IMR-90 (cell line): ENCODE measurements around the gene KIAA1328. TPM values are rescaled to one million over a fixed set of nuclear protein-coding genes. Genes with fewer than 3 reads are reported as not detected.

Source experiments
- ATAC-seq: fragments of 200-7000 bp; cut with Tn5 transposase; 2 replicates; pipeline ENCODE4 v1.9.1; 2020; ENCODE audit warnings: low read depth, mild to moderate bottlenecking, moderate library complexity
- BruUV-seq: library from RNA; stranded (reverse); fragments of 400-500 nt; replicated peaks from 2 replicates; lab custom pipeline; 2021; lab: Mats Ljungman, UMichigan
- CTCF ChIA-PET: fragments of 300-600 bp; formaldehyde crosslinking; extraction: SDS; loops from one replicate; lab custom pipeline; 2021; ENCODE audit warnings: antibody characterized with exemption; lab: Yijun Ruan, JAX
- POLR2A ChIA-PET: fragments of 300-600 bp; sonication (Branson Sonifier 250); formaldehyde crosslinking; loops from one replicate; lab custom pipeline; 2022; ENCODE audit warnings: antibody characterized with exemption; ENCODE audit not compliant: unreplicated experiment; lab: Charles Lee
- DNase-seq: peaks from one replicate; pipeline ENCODE4 v3.0.0; 2013
- H2AFZ ChIP-seq: replicated peaks from 2 replicates; pipeline ENCODE3; 2013; ENCODE audit warnings: low read length, mild to moderate bottlenecking; ENCODE audit not compliant: poor library complexity
- H2AK5ac ChIP-seq: 2 replicates; pipeline ENCODE4 v1.6.1; 2013; ENCODE audit warnings: low read depth, low read length, inconsistent platforms
- H2AK9ac ChIP-seq: replicated peaks from 2 replicates; pipeline ENCODE3; 2013; ENCODE audit warnings: mild to moderate bottlenecking, low read depth, low read length, moderate library complexity; ENCODE audit not compliant: poor library complexity
- H2BK120ac ChIP-seq: 2 replicates; pipeline ENCODE4 v1.6.1; 2013; ENCODE audit warnings: low read depth, low read length, inconsistent platforms
- H2BK15ac ChIP-seq: 3 replicates; pipeline ENCODE4 v1.6.1; 2013; ENCODE audit warnings: low read depth, low read length, inconsistent platforms
- H2BK20ac ChIP-seq: 2 replicates; pipeline ENCODE4 v1.6.1; 2013; ENCODE audit warnings: low read depth, mild to moderate bottlenecking, inconsistent platforms, low read length, moderate library complexity
- H2BK5ac ChIP-seq: 2 replicates; pipeline ENCODE4 v1.6.1; 2013; ENCODE audit warnings: mild to moderate bottlenecking, low read depth, low read length, inconsistent platforms; ENCODE audit not compliant: poor library complexity, severe bottlenecking
- H3K14ac ChIP-seq: replicated peaks from 2 replicates; pipeline ENCODE4 v1.6.1; 2013; ENCODE audit warnings: low read depth, low read length, inconsistent platforms
- H3K18ac ChIP-seq: 2 replicates; pipeline ENCODE4 v1.6.1; 2013; ENCODE audit warnings: low read depth, low read length, control low read depth
- H3K23ac ChIP-seq: 2 replicates; pipeline ENCODE4 v1.6.1; 2013; ENCODE audit warnings: low read depth, low read length, inconsistent platforms
- H3K27ac ChIP-seq: 2 replicates; pipeline ENCODE4 v1.5.1; 2013; ENCODE audit warnings: mild to moderate bottlenecking, control low read depth, low read length; ENCODE audit not compliant: insufficient read depth
- H3K27me3 ChIP-seq: 2 replicates; pipeline ENCODE4 v1.6.1; 2013; ENCODE audit warnings: low read length; ENCODE audit not compliant: control insufficient read depth, insufficient read depth
- H3K36me3 ChIP-seq: 2 replicates; pipeline ENCODE4 v1.6.1; 2013; ENCODE audit warnings: low read length, mixed read lengths; ENCODE audit not compliant: control insufficient read depth, insufficient read depth
- H3K4ac ChIP-seq: 2 replicates; pipeline ENCODE4 v1.6.1; 2013; ENCODE audit warnings: low read depth, low read length, inconsistent platforms
- H3K4me1 ChIP-seq: 2 replicates; pipeline ENCODE4 v1.6.1; 2013; ENCODE audit warnings: low read length, mixed read lengths; ENCODE audit not compliant: control insufficient read depth, insufficient read depth
- H3K4me2 ChIP-seq: 2 replicates; pipeline ENCODE4 v1.6.1; 2013; ENCODE audit warnings: low read depth, mild to moderate bottlenecking, control low read depth, low read length, moderate library complexity
- H3K4me3 ChIP-seq: 2 replicates; pipeline ENCODE4 v1.5.1; 2013; ENCODE audit warnings: low read depth, mild to moderate bottlenecking, control low read depth, low read length, moderate library complexity; ENCODE audit not compliant: insufficient read depth
- H3K56ac ChIP-seq: 2 replicates; pipeline ENCODE4 v1.6.1; 2013; ENCODE audit warnings: low read length, inconsistent platforms; ENCODE audit not compliant: insufficient read depth; ENCODE audit errors: extremely low read depth
- H3K79me1 ChIP-seq, 2 experiments: 2 replicates each; pipeline ENCODE4 v1.6.1; 2013; ENCODE audit warnings: low read length in 2 of 2, inconsistent platforms in 1 of 2, low read depth in 1 of 2
- H3K9ac ChIP-seq: 2 replicates; pipeline ENCODE4 v1.6.1; 2013; ENCODE audit warnings: low read depth, low read length, control low read depth
- H3K9me1 ChIP-seq: 2 replicates; pipeline ENCODE4 v1.6.1; 2013; ENCODE audit warnings: low read length, inconsistent platforms; ENCODE audit not compliant: insufficient read depth
- H3K9me3 ChIP-seq: 2 replicates; pipeline ENCODE4 v1.6.1; 2013; ENCODE audit warnings: low read length; ENCODE audit not compliant: control insufficient read depth, insufficient read depth
- H4K20me1 ChIP-seq: 2 replicates; pipeline ENCODE4 v1.6.1; 2013; ENCODE audit warnings: low read length, inconsistent platforms; ENCODE audit not compliant: insufficient read depth
- H4K5ac ChIP-seq: 2 replicates; pipeline ENCODE4 v1.6.1; 2013; ENCODE audit warnings: mild to moderate bottlenecking, low read depth, low read length, control low read depth
- H4K8ac ChIP-seq, 2 experiments: 2 replicates each; pipeline ENCODE4 v1.6.1; 2013; ENCODE audit warnings: low read depth in 2 of 2, low read length in 2 of 2, control low read depth in 1 of 2, inconsistent platforms in 1 of 2
- H4K91ac ChIP-seq: 2 replicates; pipeline ENCODE4 v1.6.1; 2013; ENCODE audit warnings: low read depth, low read length, inconsistent platforms; ENCODE audit not compliant: insufficient read depth
- CHD1 ChIP-seq: IDR thresholded peaks from 2 replicates; pipeline ENCODE4 v1.6.1; 2012; ENCODE audit warnings: low read depth, low read length, improper control_type of control experiment
- ELK1 ChIP-seq: fragments of 150-350 bp; IDR thresholded peaks from 2 replicates; pipeline ENCODE4 v1.6.1; 2016; ENCODE audit warnings: low read depth, mild to moderate bottlenecking, low read length, moderate library complexity, borderline replicate concordance
- FOS ChIP-seq: fragments of 150-350 bp; IDR thresholded peaks from 2 replicates; pipeline ENCODE4 v1.6.1; 2016; ENCODE audit warnings: low read depth, low read length
- MAFK ChIP-seq: IDR thresholded peaks from 2 replicates; pipeline ENCODE4 v1.6.1; 2012; ENCODE audit warnings: low read depth, low read length, improper control_type of control experiment
- MAZ ChIP-seq: IDR thresholded peaks from 2 replicates; pipeline ENCODE4 v1.6.1; 2012; ENCODE audit warnings: low read depth, mild to moderate bottlenecking, low read length, improper control_type of control experiment, moderate library complexity, borderline replicate concordance
- NFE2L2 ChIP-seq: fragments of 150-350 bp; IDR thresholded peaks from 2 replicates; pipeline ENCODE4 v1.6.1; 2016; ENCODE audit warnings: low read depth, mild to moderate bottlenecking, low read length
- POLR2A ChIP-seq: IDR thresholded peaks from 2 replicates; pipeline ENCODE4 v1.6.1; 2012; ENCODE audit warnings: mild to moderate bottlenecking, low read depth, low read length
- RAD21 ChIP-seq: IDR thresholded peaks from 2 replicates; pipeline ENCODE4 v1.6.1; 2012; ENCODE audit warnings: low read length, improper control_type of control experiment
- RCOR1 ChIP-seq: IDR thresholded peaks from 2 replicates; pipeline ENCODE4 v1.6.1; 2012; ENCODE audit warnings: mild to moderate bottlenecking, low read length, improper control_type of control experiment; ENCODE audit not compliant: insufficient replicate concordance
- RFX5 ChIP-seq: IDR thresholded peaks from 2 replicates; pipeline ENCODE4 v1.8.0; 2012; ENCODE audit warnings: low read depth, mild to moderate bottlenecking, low read length, moderate library complexity
- WGBS, 2 experiments: methylation state at CpG; one replicate each; pipeline versions ENCODE4 v1.1.5 to v1.1.7; 2013; ENCODE audit warnings: missing lambda C conversion rate in 2 of 2; ENCODE audit not compliant: insufficient read length in 1 of 2; ENCODE audit errors: extremely low coverage in 2 of 2; 5-methylcytosine and 5-hydroxymethylcytosine counted together
- dilution Hi-C: fragments of 300-500 bp; cut with HindIII; formaldehyde crosslinking; loops from one replicate; pipeline ENCODE4 v1.14.3; 2018; ENCODE audit warnings: low sequenced_read_pairs; ENCODE audit not compliant: unreplicated experiment
- in situ Hi-C: fragments of 300-500 bp; cut with MboI; formaldehyde crosslinking; loops from 3 replicates; pipeline ENCODE4 v1.14.3; 2019; ENCODE audit warnings: low sequenced_read_pairs, inconsistent platforms, mixed read lengths
- intact Hi-C: fragments of 100-400 bp; cut with micrococcal nuclease; formaldehyde crosslinking; loops from 2 replicates; pipeline ENCODE4 v1.10.0; 2022
- polyA plus RNA-seq, 3 experiments: library from polyadenylated mRNA; depleted of rRNA; stranded (reverse); fragments of >200 nt; gene quantifications; 2 replicates each; pipeline ENCODE4 v1.2.3, GENCODE V29; 2012; ENCODE audit warnings: low replicate concordance in 1 of 3
- total RNA-seq: library from RNA; depleted of rRNA; stranded (reverse); fragments of >200 nt; gene quantifications from 2 replicates; pipeline ENCODE4 v1.2.3, GENCODE V29; 2012
- TF ChIP-seq, protein P1 (sequence below): conservative IDR thresholded peaks from 2 replicates; pipeline ENCODE4 v1.5.1; 2012; ENCODE audit warnings: mild to moderate bottlenecking, low read depth, low read length, improper control_type of control experiment

KIAA1328 gene
- total and polyA plus RNA-seq, 2 of the 4 experiments (the other 2 are of a cell fraction), result 2.4 to 7.0 TPM

DNA sequence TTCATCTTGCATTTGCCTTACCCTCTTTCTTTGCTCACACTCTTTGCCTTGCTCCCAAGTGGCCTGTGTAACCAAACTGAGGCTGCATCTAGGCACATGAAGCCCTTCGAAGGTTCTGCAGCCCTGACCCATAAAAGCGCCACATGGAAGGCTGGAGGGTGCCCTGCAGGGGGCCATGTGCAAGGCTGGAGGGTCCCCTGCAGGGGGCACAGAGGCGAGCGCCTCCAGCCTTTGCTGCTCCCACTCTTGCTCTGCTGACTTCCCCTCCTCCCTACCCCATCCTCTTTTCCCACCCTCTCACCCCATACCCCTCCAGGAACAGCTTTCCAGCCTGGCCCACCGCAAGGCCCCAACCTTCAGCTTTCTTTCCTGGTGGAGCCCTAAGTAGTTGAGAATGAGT, 419.4 kb downstream of the KIAA1328 start:
- WGBS, 2 experiments, result 48% methylated on average over 2 of the region's 5 CpGs; no CpG with 5 or more reads in 1 of the 2 experiments
- Histone ChIP-seq H3K4ac (no peak overlapping the region), H4K8ac (no peak overlapping the region), H3K4me1 (no peaks in the 10 kb centered on the region), H3K18ac (no peak overlapping the region), H3K9me1 (no peaks in the 10 kb centered on the region), H2BK120ac (no peak overlapping the region), H3K79me1 (no peaks in the 10 kb centered on the region), H4K5ac (no peak overlapping the region), H4K91ac (no peak overlapping the region), H2AK9ac (no peak overlapping the region), H2BK5ac (no peak overlapping the region), H2BK20ac (no peak overlapping the region), H3K27me3 (peaks cover 38% of the 10 kb centered on the region), H3K4me3 (no peak overlapping the region), H3K9ac (no peak overlapping the region), H3K9me3 (no peaks in the 10 kb centered on the region), H2BK15ac (no peak overlapping the region), H4K20me1 (no peaks in the 10 kb centered on the region), H3K27ac (no peak overlapping the region), H3K36me3 (no peaks in the 10 kb centered on the region), H2AFZ (no peak overlapping the region), H3K14ac (no peak overlapping the region), H3K56ac (no peak overlapping the region), H3K23ac (no peak overlapping the region), H2AK5ac (no peak overlapping the region), H3K4me2 (no peak overlapping the region)
- ChIA-PET CTCF (no interaction called here), POLR2A (no interaction called here)
- no peak for DNase-seq
- no peak for TF ChIP-seq CHD1
- no peak for TF ChIP-seq MAFK
- TF ChIP-seq NFE2L2, result no peak
- TF ChIP-seq FOS, result no peak
- no peak for TF ChIP-seq RFX5
- no peak for TF ChIP-seq POLR2A
- TF ChIP-seq, protein P1, sequence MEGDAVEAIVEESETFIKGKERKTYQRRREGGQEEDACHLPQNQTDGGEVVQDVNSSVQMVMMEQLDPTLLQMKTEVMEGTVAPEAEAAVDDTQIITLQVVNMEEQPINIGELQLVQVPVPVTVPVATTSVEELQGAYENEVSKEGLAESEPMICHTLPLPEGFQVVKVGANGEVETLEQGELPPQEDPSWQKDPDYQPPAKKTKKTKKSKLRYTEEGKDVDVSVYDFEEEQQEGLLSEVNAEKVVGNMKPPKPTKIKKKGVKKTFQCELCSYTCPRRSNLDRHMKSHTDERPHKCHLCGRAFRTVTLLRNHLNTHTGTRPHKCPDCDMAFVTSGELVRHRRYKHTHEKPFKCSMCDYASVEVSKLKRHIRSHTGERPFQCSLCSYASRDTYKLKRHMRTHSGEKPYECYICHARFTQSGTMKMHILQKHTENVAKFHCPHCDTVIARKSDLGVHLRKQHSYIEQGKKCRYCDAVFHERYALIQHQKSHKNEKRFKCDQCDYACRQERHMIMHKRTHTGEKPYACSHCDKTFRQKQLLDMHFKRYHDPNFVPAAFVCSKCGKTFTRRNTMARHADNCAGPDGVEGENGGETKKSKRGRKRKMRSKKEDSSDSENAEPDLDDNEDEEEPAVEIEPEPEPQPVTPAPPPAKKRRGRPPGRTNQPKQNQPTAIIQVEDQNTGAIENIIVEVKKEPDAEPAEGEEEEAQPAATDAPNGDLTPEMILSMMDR, result no peak
- TF ChIP-seq RCOR1, result no peak
- no peak for TF ChIP-seq ELK1
- TF ChIP-seq MAZ, result no peak
- TF ChIP-seq RAD21, result no peak
- in situ Hi-C loops, result no loop called here
- BruUV-seq, result no TSS peak
- intact Hi-C loops, result no loop called here
- no peak for ATAC-seq
- dilution Hi-C loops, result no loop called here
